Measurements from ENCODE around the gene WDR70.
"Not testable (repeated sequence)": the region's sequence is repeated elsewhere in the genome, so short reads cannot be mapped to it uniquely, and the experiment has no call there.

WDR70 gene

GRCh38 chr5:37665889-37666288 is 286.8 kb downstream of the WDR70 start:
- Histone ChIP-seq H3K36me3 (ENCODE audit: insufficient read depth) (no peaks in the 10 kb centered on the region), H3K4me1 (ENCODE audit: low read depth, poor library complexity, severe bottlenecking) (peaks cover 9% of the 10 kb centered on the region), H3K9ac (no peak overlapping the region), H3K27ac (no peak overlapping the region), H2AFZ (ENCODE audit: low read depth) (no peak overlapping the region), H3K4me2 (no peak overlapping the region), H3K4me3 (IDR thresholded peaks at IDR 0.05; ENCODE audit: insufficient read depth, low read depth, low read length) (no peak overlapping the region), H3K79me2 (ENCODE audit: insufficient read depth, low read depth) (no peaks in the 10 kb centered on the region), H3K27me3 (ENCODE audit: insufficient read depth, low read depth) (no peaks in the 10 kb centered on the region), H4K20me1 (ENCODE audit: insufficient read depth) (no peaks in the 10 kb centered on the region)
- TF ChIP-seq CTCF (conservative IDR thresholded peaks at IDR 0.05; ENCODE audit: low read depth, low read length): no peak

DNA sequence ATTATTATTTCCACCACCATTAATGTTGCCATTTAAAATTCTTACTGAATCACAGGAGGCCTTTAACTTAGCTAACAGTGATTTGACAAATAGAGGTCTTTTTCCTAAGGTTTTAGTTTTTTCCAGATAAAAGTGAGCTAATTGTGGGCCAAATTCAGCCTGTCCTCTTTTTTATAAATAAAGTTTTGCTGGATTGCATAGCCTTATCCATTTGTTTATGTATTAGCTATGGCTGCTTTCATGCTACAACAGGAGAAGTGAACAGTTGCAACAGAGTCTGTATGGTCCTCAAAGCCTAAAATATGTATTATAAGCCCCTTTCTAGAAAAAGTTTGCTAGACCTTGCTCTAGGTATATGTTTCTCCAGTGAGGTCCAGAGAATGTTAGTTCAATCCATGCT is 288.3 kb downstream of the WDR70 start:
- Histone ChIP-seq H3K27ac (no peak overlapping the region), H3K9ac (no peak overlapping the region), H3K4me2 (no peak overlapping the region), H3K36me3 (ENCODE audit: insufficient read depth) (no peaks in the 10 kb centered on the region), H3K27me3 (ENCODE audit: insufficient read depth, low read depth) (no peaks in the 10 kb centered on the region), H2AFZ (ENCODE audit: low read depth) (no peak overlapping the region), H4K20me1 (ENCODE audit: insufficient read depth) (no peaks in the 10 kb centered on the region), H3K4me1 (ENCODE audit: low read depth, poor library complexity, severe bottlenecking) (peaks cover 9% of the 10 kb centered on the region), H3K79me2 (ENCODE audit: insufficient read depth, low read depth) (no peaks in the 10 kb centered on the region), H3K4me3 (IDR thresholded peaks at IDR 0.05; ENCODE audit: insufficient read depth, low read depth, low read length) (no peak overlapping the region)
- TF ChIP-seq CTCF (conservative IDR thresholded peaks at IDR 0.05; ENCODE audit: low read depth, low read length): no peak

- Histone ChIP-seq H3K27ac (no peak overlapping the region), H3K4me1 (ENCODE audit: low read depth, poor library complexity, severe bottlenecking) (peaks cover 9% of the 10 kb centered on the region), H3K36me3 (ENCODE audit: insufficient read depth) (no peaks in the 10 kb centered on the region), H3K27me3 (ENCODE audit: insufficient read depth, low read depth) (no peaks in the 10 kb centered on the region), H3K4me3 (IDR thresholded peaks at IDR 0.05; ENCODE audit: insufficient read depth, low read depth, low read length) (no peak overlapping the region), H3K79me2 (ENCODE audit: insufficient read depth, low read depth) (no peaks in the 10 kb centered on the region), H3K9ac (no peak overlapping the region), H3K4me2 (no peak overlapping the region), H2AFZ (ENCODE audit: low read depth) (no peak overlapping the region), H4K20me1 (ENCODE audit: insufficient read depth) (no peaks in the 10 kb centered on the region)
- TF ChIP-seq CTCF (conservative IDR thresholded peaks at IDR 0.05; ENCODE audit: low read depth, low read length): no peak
Observed at GRCh38 chr5:37667846-37668245, 288.7 kb downstream of the WDR70 start.

- no peak overlapping the region for H3K4me2 ChIP-seq
- TF ChIP-seq CTCF (conservative IDR thresholded peaks at IDR 0.05; ENCODE audit: low read depth, low read length): no peak
- no peaks in the 10 kb centered on the region for H4K20me1 ChIP-seq (ENCODE audit: insufficient read depth)
- H2AFZ ChIP-seq (ENCODE audit: low read depth): no peak overlapping the region
- no peaks in the 10 kb centered on the region for H3K27me3 ChIP-seq (ENCODE audit: insufficient read depth, low read depth)
- no peaks in the 10 kb centered on the region for H3K36me3 ChIP-seq (ENCODE audit: insufficient read depth)
- peaks cover 9% of the 10 kb centered on the region for H3K4me1 ChIP-seq (ENCODE audit: low read depth, poor library complexity, severe bottlenecking)
- no peak overlapping the region; the same call in 1 of the 2 replicates for H3K27ac ChIP-seq
- no peak overlapping the region for H3K4me3 ChIP-seq (IDR thresholded peaks at IDR 0.05; ENCODE audit: insufficient read depth, low read depth, low read length)
- H3K79me2 ChIP-seq (ENCODE audit: insufficient read depth, low read depth): no peaks in the 10 kb centered on the region
- no peak overlapping the region for H3K9ac ChIP-seq
Observed at GRCh38 chr5:37668524-37669047, 289.5 kb downstream of the WDR70 start.

- H3K9ac ChIP-seq; H3K27ac ChIP-seq; H3K4me1 ChIP-seq (ENCODE audit: low read depth, poor library complexity, severe bottlenecking); H3K79me2 ChIP-seq (ENCODE audit: insufficient read depth, low read depth); H2AFZ ChIP-seq (ENCODE audit: low read depth); H4K20me1 ChIP-seq (ENCODE audit: insufficient read depth); H3K4me2 ChIP-seq; H3K36me3 ChIP-seq (ENCODE audit: insufficient read depth); H3K4me3 ChIP-seq (IDR thresholded peaks at IDR 0.05; ENCODE audit: insufficient read depth, low read depth, low read length); H3K27me3 ChIP-seq (ENCODE audit: insufficient read depth, low read depth): not testable (repeated sequence)
Observed at GRCh38 chr5:37672118-37672588, 293.0 kb downstream of the WDR70 start.

DNA sequence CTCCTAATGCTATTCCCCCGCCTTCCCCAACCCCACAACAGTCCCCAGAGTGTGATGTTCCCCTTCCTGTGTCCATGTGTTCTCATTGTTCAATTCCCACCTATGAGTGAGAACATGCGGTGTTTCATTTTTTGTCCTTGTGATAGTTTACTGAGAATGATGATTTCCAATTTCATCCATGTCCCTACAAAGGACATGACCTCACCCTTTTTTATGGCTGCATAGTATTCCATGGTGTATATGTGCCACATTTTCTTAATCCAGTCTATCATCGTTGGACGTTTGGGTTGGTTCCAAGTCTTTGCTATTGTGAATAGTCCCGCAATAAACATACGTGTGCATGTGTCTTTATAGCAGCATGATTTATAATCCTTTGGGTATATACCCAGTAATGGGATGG is 295.2 kb downstream of the WDR70 start:
- H3K36me3 ChIP-seq (ENCODE audit: insufficient read depth); H3K27me3 ChIP-seq (ENCODE audit: insufficient read depth, low read depth); H2AFZ ChIP-seq (ENCODE audit: low read depth); H4K20me1 ChIP-seq (ENCODE audit: insufficient read depth); H3K79me2 ChIP-seq (ENCODE audit: insufficient read depth, low read depth); H3K27ac ChIP-seq; H3K4me3 ChIP-seq (IDR thresholded peaks at IDR 0.05; ENCODE audit: insufficient read depth, low read depth, low read length); H3K4me2 ChIP-seq; H3K9ac ChIP-seq; H3K4me1 ChIP-seq (ENCODE audit: low read depth, poor library complexity, severe bottlenecking): not testable (repeated sequence)

DNA sequence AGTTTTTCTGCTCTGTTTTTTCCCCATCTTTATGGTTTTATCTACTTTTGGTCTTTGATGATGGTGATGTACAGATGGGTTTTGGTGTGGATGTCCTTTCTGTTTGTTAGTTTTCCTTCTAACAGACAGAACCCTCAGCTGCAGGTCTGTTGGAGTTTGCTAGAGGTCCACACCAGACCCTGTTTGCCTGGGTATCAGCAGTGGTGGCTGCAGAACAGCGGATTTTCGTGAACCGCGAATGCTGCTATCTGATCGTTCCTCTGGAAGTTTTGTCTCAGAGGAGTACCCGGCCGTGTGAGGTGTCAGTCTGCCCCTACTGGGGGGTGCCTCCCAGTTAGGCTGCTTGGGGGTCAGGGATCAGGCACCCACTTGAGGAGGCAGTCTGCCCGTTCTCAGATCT is 300.2 kb downstream of the WDR70 start:
- H3K9ac ChIP-seq; H2AFZ ChIP-seq (ENCODE audit: low read depth); H3K36me3 ChIP-seq (ENCODE audit: insufficient read depth); H3K79me2 ChIP-seq (ENCODE audit: insufficient read depth, low read depth); H4K20me1 ChIP-seq (ENCODE audit: insufficient read depth); H3K4me1 ChIP-seq (ENCODE audit: low read depth, poor library complexity, severe bottlenecking); H3K27ac ChIP-seq; H3K27me3 ChIP-seq (ENCODE audit: insufficient read depth, low read depth); H3K4me2 ChIP-seq; H3K4me3 ChIP-seq (IDR thresholded peaks at IDR 0.05; ENCODE audit: insufficient read depth, low read depth, low read length): not testable (repeated sequence)

Measured in KMS-11 (cell line).